ENCODE measurements around the gene KIT. TPM values are rescaled to one million over a fixed set of nuclear protein-coding genes. Genes with fewer than 3 reads are reported as not detected.

Gene KIT
- total RNA-seq = 7.4 to 10.6 TPM (median 8.0 TPM) in 3 replicates

- H3K27me3 Mint-ChIP-seq (ENCODE audit: low read depth) = peaks cover 74% of the 10 kb centered on the region
- H3K36me3 Mint-ChIP-seq = no peaks in the 10 kb centered on the region
- H3K27ac Mint-ChIP-seq = peak within 1 kb of the TSS; percentile 37
- DNase-seq (ENCODE audit: low spot score in 2 of 2, unreplicated experiment in 2 of 2) = peak; percentile 53 to 81
- peaks cover 17% of the 10 kb centered on the region for H3K4me1 Mint-ChIP-seq
- peak within 1 kb of the TSS; percentile 83 for H3K4me3 Mint-ChIP-seq
- H3K9me3 Mint-ChIP-seq = no peaks in the 10 kb centered on the region
- TF ChIP-seq CTCF (IDR thresholded peaks at IDR 0.05; ENCODE audit: unreplicated experiment) = no peak
Measured at GRCh38 chr4:54657551-54658251, at the start of gene KIT. Gene KIT (plus strand): TSS chr4:54657957. CDS start chr4:54658015, 58 bp downstream.

- Mint-ChIP-seq H3K4me1 (no peaks in the 10 kb centered on the region), H3K27me3 (ENCODE audit: low read depth) (no peaks in the 10 kb centered on the region), H3K27ac (no peak overlapping the region), H3K9me3 (peaks cover 3% of the 10 kb centered on the region), H3K36me3 (no peaks in the 10 kb centered on the region), H3K4me3 (no peak overlapping the region)
- DNase-seq (ENCODE audit: low spot score in 2 of 2, unreplicated experiment in 2 of 2) = no peak
- TF ChIP-seq CTCF (IDR thresholded peaks at IDR 0.05; ENCODE audit: unreplicated experiment) = no peak
Measured at GRCh38 chr4:54609310-54609709, 48.4 kb upstream of the KIT start.

- Mint-ChIP-seq H3K36me3 (no peaks in the 10 kb centered on the region), H3K9me3 (no peaks in the 10 kb centered on the region), H3K4me1 (peaks cover 7% of the 10 kb centered on the region), H3K27me3 (ENCODE audit: low read depth) (peaks cover 1% of the 10 kb centered on the region), H3K4me3 (no peak overlapping the region), H3K27ac (no peak overlapping the region)
- DNase-seq (ENCODE audit: low spot score in 2 of 2, unreplicated experiment in 2 of 2) = no peak
- no peak for TF ChIP-seq CTCF (IDR thresholded peaks at IDR 0.05; ENCODE audit: unreplicated experiment)
Measured at GRCh38 chr4:54614149-54614548, 43.6 kb upstream of the KIT start.

- Mint-ChIP-seq H3K9me3 (peaks cover 4% of the 10 kb centered on the region), H3K4me3 (no peak overlapping the region), H3K36me3 (peaks cover 1% of the 10 kb centered on the region), H3K27ac (no peak overlapping the region), H3K27me3 (ENCODE audit: low read depth) (no peaks in the 10 kb centered on the region), H3K4me1 (peaks cover 3% of the 10 kb centered on the region)
- TF ChIP-seq CTCF (IDR thresholded peaks at IDR 0.05; ENCODE audit: unreplicated experiment) = no peak
- no peak for DNase-seq (ENCODE audit: low spot score in 2 of 2, unreplicated experiment in 2 of 2)
Measured at GRCh38 chr4:54620773-54621172, 37.0 kb upstream of the KIT start.

GRCh38 chr4:54625391-54625790 is 32.4 kb upstream of the KIT start:
- Mint-ChIP-seq H3K36me3 (peaks cover 1% of the 10 kb centered on the region), H3K27me3 (ENCODE audit: low read depth) (no peaks in the 10 kb centered on the region), H3K4me1 (peaks cover 11% of the 10 kb centered on the region), H3K9me3 (peaks cover 4% of the 10 kb centered on the region), H3K4me3 (no peak overlapping the region), H3K27ac (no peak overlapping the region)
- TF ChIP-seq CTCF (IDR thresholded peaks at IDR 0.05; ENCODE audit: unreplicated experiment) = no peak
- no peak for DNase-seq (ENCODE audit: low spot score in 2 of 2, unreplicated experiment in 2 of 2)

Measured in mesothelial cell of epicardium (in vitro differentiated cells).